IPS DF 4.7 (cell line): ENCODE data around the gene BORCS8.
"Not testable (repeated sequence)": the region's sequence is repeated elsewhere in the genome, so short reads cannot be mapped to it uniquely, and the experiment has no call there.

Experiments
- DNase-seq: peaks from one replicate; pipeline ENCODE4 v3.0.0-alpha.2; 2013; ENCODE audit warnings: low spot score; ENCODE audit errors: extremely low read depth

The BORCS8 gene

GRCh38 chr19:19192078-19192882 is at the start of gene BORCS8, which contains the start of gene RFXANK:
BORCS8 (minus strand) TSS chr19:19192152; CDS start chr19:19192117, 35 bp downstream.
RFXANK (plus strand) TSS chr19:19192258; CDS start chr19:19193947, 1,689 bp downstream.
- DNase-seq: peak; percentile 93

- no peak for DNase-seq
These were observed 48.5 kb upstream of the BORCS8 start for GRCh38 chr19:19240476-19240875.

GRCh38 chr19:19239675-19240074 is 47.7 kb upstream of the BORCS8 start:
- DNase-seq: no peak

- no peak for DNase-seq
These were observed 46.4 kb upstream of the BORCS8 start for GRCh38 chr19:19238126-19238894.

GRCh38 chr19:19236173-19236572 is 44.2 kb upstream of the BORCS8 start:
- no peak for DNase-seq

GRCh38 chr19:19234220-19234816 is 42.4 kb upstream of the BORCS8 start:
- no peak for DNase-seq

- DNase-seq: no peak
These were observed 40.3 kb upstream of the BORCS8 start for GRCh38 chr19:19232261-19232721.

GRCh38 chr19:19230999-19231398 is 39.0 kb upstream of the BORCS8 start:
- DNase-seq: no peak

GRCh38 chr19:19229701-19230100 is 37.7 kb upstream of the BORCS8 start:
- no peak for DNase-seq

- no peak for DNase-seq
These were observed 35.3 kb upstream of the BORCS8 start for GRCh38 chr19:19227217-19227616.

GRCh38 chr19:19226663-19227062 is 34.7 kb upstream of the BORCS8 start:
- no peak for DNase-seq

GRCh38 chr19:19226204-19226603 is 34.3 kb upstream of the BORCS8 start:
- no peak for DNase-seq

GRCh38 chr19:19224852-19225494 is 33.0 kb upstream of the BORCS8 start:
- no peak for DNase-seq

- DNase-seq: no peak
These were observed 32.3 kb upstream of the BORCS8 start for GRCh38 chr19:19224150-19224851.

- DNase-seq: no peak
These were observed 31.7 kb upstream of the BORCS8 start for GRCh38 chr19:19223636-19224035.

GRCh38 chr19:19223060-19223459 is 31.1 kb upstream of the BORCS8 start:
- DNase-seq: no peak

GRCh38 chr19:19221000-19221399 is 29.0 kb upstream of the BORCS8 start:
- DNase-seq: not testable (repeated sequence)

- no peak for DNase-seq
These were observed 27.0 kb upstream of the BORCS8 start for GRCh38 chr19:19218911-19219310.

GRCh38 chr19:19217099-19217498 is 25.1 kb upstream of the BORCS8 start:
- DNase-seq: no peak

GRCh38 chr19:19215792-19216191 is 23.8 kb upstream of the BORCS8 start:
- DNase-seq: no peak

GRCh38 chr19:19214892-19215291 is 22.9 kb upstream of the BORCS8 start:
- no peak for DNase-seq
